HG03139 (cell line): ENCODE data around the gene RMDN3.

Experiments
- ATAC-seq: cut with Tn5 transposase; IDR thresholded peaks from one replicate; pipeline ENCODE4 v1.9.1; 2021; ENCODE audit not compliant: unreplicated experiment

Gene RMDN3

GRCh38 chr15:40754883-40755811 is at the start of gene RMDN3:
RMDN3 (minus strand) TSS chr15:40755254; CDS start chr15:40754783, 471 bp downstream.
- peak; percentile 78 for ATAC-seq

DNA sequence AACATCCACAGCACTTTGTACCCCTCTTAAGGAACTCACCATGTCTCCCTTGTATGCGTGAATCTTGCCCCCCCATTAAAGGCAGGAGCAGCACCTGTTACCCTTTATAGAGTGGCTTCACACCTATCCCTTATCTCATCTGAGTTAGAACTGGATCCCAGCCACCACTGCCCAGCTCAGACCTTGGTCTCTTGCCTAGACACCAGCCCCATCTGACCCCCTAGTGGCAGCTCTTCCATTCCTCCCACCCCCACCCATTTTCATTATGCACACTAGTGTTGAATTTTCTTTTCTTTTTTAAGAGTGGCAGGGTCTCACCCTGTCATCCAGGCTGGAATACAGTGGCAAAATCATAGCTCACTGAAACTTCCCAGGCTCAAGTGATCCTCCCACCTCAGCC is 48.6 kb upstream of the RMDN3 start:
- ATAC-seq = no peak

- ATAC-seq = no peak
These were observed 48.0 kb upstream of the RMDN3 start for GRCh38 chr15:40803076-40803475.

GRCh38 chr15:40799523-40799922 is 44.5 kb upstream of the RMDN3 start:
- ATAC-seq = no peak

GRCh38 chr15:40796512-40796911 is 41.5 kb upstream of the RMDN3 start:
- ATAC-seq = no peak

DNA sequence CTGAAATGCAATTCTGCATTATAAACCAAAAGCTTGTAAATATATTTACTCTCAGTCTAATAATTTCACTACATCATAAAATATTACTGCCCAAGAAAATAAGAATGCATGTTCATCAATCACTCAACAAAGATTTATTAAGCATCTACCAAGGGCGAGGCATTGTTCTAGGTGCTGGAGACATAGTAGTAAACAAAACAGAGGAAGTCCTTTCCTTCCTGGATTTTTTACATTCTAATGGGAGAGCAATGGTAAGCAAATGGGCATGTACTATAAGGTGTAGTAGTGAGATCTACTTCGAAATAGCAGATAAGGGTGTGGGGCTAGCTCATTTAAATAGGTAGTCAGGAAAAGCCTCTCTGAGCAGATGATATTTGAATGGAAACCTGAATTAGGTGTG is 41.0 kb upstream of the RMDN3 start:
- no peak for ATAC-seq

DNA sequence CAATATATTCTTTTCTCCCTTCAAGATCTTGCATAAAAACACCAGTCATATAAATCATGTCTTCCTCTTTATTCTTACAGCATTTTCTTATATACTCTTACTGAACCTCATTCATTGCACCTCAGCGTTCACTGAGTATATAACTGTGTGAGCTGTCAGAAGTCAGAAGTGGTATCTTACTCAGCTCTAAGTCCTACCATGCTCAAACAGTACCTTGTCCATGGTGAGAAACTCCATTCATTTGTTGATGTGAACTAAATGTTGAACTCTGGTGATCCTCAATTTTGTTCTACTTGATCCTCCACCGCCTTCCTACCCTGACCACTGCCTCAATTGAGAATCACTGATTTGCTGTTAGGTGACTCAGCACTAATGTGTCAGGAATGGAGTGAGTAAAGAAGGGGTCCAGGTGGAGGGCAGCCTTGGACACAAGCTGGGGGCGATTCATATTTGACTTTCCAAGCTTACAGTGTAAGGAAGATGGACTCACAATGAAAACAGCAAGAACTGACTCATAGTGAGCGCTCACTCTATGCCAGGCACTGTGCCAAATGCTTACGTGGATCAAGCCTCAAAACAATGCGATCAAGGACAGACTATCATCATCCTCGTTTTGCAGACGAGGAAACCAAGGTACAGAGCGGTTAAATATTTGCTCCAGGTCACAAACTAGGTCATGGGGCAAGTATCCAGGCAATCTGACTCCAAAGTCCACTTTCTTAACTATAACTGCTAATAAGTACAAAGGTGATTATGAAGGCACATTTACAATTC is 38.3 kb upstream of the RMDN3 start:
- no peak for ATAC-seq

DNA sequence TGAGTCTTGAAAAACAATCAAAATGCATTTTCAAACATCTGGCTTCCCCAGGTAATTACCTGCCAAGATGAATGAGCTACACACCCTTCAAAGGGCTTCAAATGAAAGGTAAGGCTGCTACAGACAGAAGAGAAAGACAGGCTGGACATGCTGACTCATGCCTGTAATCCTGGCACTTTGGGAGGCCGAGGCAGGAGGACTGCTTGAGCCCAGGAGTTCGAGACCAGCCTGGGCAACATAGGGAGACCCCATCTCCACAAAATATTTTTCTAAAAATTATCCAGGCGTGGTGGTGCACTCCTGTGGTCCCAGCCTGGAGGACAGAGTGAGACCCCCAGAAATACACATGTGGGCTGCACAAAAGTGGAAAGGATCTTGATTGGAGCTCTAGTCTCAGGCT is 37.3 kb upstream of the RMDN3 start:
- no peak for ATAC-seq

DNA sequence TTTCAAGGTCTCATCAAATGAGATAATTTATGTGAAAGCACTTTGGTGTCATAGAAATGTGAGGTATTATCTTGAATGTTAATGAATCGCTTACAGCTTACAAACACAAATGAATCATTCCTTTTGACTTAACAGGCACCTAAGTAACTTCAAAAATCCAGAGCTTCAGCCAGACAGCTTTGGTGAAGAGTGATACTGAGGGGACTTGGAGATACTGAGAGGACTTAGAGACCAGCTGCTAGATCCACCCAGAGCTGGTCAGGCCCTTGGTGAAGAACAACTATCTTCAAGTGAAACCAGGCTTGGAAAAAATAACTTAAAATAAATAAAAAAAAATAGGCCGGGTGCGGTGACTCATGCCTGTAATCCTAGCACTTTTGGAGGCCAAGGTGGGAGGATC is 35.7 kb upstream of the RMDN3 start:
- no peak for ATAC-seq

- no peak for ATAC-seq
These were observed 34.9 kb upstream of the RMDN3 start for GRCh38 chr15:40789999-40790398.

DNA sequence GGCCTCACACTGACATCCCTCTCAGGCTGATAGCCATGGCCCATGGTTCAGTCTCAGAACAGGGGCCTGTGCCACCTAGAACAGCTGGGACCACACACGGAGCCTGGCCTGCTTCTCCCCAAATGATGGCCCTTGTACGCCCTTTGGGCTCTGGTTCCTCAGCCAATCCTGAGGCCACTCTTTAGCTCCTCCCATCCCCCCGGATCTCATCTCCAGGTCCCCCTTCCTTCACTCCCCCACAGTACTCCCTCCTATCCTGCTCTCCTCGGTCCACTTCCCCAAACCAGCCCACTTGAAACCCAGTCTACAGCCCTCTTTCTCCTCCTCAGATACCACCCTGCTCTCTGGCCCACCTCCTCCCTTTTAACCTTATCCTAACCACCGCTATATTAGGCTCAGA is 34.1 kb upstream of the RMDN3 start:
- ATAC-seq = no peak

DNA sequence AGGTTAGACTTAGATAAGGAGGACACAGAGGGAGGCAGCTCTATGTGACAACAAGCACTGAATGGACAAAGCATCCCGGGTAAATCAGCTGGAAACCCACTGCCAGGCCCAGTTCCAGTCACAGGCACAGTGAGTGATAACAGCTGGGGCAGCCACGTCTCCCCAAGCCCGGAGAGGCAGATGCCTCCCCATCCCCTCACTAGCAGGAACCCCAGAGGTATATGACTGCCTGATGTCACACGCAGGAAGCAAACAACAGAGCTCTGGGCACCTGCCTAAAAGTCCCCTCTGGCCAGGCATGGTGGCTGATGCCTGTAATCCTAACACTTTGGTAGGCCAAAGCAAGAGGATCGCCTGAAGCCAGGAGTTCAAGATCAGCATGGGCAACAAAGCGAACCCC is 32.9 kb upstream of the RMDN3 start:
- ATAC-seq = no peak

GRCh38 chr15:40787344-40787841 is 32.3 kb upstream of the RMDN3 start:
- ATAC-seq = no peak

DNA sequence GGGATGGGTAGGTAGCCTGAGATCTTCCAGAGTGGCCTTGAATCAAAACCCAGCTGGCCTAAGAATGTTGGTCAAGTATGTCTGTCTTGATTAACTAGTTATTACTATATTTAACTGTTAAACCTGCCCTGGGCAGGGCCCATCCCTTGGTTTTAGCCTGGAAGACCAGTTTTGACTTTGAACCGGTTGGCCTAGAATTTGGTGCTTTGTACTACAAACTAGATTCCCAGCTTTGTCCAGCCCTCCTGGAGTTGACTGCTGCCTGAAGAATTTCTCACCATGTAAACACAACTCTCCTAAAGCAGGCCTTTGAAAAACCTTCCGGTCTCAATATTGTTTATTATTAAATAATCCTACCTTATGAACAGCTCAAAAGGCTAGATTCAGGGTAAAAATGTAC is 30.8 kb upstream of the RMDN3 start:
- no peak for ATAC-seq

DNA sequence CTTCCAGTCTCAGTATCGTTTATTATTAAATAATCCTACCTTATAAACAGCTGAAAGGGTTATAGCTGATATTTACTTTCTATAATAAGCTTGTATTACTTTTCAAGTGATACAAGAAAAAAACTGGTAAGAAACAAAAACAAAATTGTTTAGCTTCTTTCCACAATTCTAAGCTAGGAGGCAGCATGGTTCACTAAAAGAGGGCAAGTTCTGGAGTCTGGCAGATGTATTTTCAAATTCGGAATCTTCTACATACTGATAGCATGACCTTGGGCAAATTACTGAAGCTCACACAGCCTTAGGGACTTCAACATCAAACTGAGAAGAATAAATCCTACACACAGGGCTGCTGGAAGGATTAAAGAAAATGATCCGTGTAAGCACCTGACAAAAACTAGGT is 30.1 kb upstream of the RMDN3 start:
- ATAC-seq = no peak

- ATAC-seq = no peak
These were observed 27.7 kb upstream of the RMDN3 start for GRCh38 chr15:40782609-40783227.

- ATAC-seq = no peak
These were observed 21.6 kb upstream of the RMDN3 start for GRCh38 chr15:40776537-40777141.

DNA sequence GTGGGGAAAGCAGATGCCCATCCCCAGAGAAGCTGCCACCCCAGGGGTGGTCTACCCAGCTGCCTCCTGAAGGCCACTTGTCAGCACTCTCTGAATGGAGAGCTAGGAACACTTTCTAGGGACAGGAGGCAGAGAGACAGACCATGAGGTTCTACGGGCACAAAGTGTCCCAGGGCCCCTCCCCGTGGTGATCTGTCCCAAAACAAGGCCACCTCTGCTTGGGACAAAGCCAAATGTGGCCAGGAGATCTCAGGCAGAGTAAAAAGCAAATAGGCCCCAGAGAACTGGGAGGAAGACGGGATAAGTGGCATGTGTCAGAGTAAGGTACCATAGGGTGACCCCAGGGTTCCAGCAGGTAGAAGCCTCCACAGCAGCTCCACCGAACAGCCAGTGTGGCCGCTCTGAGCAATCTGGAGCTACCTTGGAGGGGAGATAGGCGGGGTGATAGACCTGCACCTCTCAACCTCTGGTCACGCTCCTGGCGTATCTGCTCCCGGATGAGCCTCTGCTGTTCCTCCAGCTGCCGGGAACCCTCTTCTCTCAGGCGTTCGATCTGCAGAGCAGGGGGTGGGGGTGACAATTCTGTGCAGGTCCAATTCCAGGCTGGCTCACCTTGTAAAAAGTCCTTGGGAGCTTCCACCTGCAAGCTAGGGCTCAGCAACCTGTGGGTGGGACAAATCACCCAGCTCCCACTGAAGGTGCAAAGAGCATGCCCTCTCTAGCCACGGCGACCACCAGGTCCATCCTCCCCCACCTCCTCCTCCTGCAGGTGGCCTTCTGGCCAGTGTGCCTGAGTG is 20.9 kb upstream of the RMDN3 start:
- no peak for ATAC-seq

- no peak for ATAC-seq
These were observed 20.0 kb upstream of the RMDN3 start for GRCh38 chr15:40775007-40775406.

DNA sequence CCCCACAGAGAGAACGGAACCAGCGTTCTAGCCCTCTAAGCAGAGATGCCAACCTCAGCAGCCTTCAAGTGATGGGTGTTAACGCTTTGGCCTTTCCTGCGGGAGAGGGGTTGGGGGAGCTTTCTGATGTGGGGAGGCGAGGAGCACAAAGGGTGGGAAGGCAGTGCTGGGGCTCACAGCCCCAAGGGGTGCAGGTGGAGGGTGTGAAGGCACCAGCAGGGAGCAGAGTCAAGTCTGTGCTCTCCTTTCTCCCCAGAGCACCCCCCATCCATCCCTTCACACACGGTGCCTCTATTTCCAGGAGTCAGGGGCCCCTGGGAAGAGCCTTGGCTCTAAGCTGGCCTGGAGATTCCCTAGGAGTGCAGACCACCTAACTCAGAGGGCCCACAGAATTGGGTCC is 18.8 kb upstream of the RMDN3 start:
- ATAC-seq = no peak
